ENCODE results near the gene VEGFA.
"Not testable (repeated sequence)": the region's sequence is repeated elsewhere in the genome, so short reads cannot be mapped to it uniquely, and the experiment has no call there.

- TF ChIP-seq CTCF, EP300 (IDR thresholded peaks at IDR 0.05): not testable (repeated sequence)
Measured at GRCh38 chr6:43818973-43819372, 49.0 kb downstream of the VEGFA start.
